SK-N-DZ (cell line): Measurements from ENCODE around the gene SNAI3.

ENCODE experiments used
- DNase-seq: peaks from one replicate; pipeline ENCODE4 v3.0.0-alpha.2; 2015; ENCODE audit warnings: low spot score

SNAI3 gene

GRCh38 chr16:88651276-88651988, 34.9 kb downstream of the SNAI3 start:
- no peak for DNase-seq

DNA sequence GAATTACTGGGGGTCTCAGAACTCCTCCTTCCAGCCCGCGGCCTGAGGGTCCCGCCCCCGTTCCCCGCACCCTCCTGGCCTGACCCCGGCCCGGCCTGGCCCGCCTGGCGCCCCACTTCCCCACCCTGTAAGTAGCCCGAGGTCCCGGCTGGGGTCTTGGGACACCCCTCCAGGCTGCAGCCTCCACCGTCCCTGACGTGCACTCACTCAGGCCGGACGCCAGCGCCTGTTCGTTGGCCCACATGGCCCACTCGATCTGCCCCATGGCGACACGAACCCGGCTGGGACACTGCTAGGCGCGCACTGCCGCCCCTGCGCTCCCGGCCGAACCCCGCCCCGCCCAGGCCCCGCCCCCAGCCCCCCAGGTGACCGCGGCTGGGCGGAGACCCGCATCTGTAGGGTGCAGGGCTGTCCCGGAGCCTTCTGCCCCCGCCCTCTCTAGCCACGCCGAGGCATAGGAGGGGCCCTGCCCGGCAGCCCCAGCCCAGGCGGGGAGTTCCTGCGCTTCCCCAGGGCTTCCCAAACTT, 35.5 kb downstream of the SNAI3 start, which contains the start of gene CYBA:
TSS of gene CYBA (minus strand) at position 305 of the 527 bp plus-strand sequence. CDS start at position 265, 40 bp downstream.
- DNase-seq, result peak; percentile 56

GRCh38 chr16:88649924-88650748, 36.2 kb downstream of the SNAI3 start:
- DNase-seq, result peak; percentile 53

DNA sequence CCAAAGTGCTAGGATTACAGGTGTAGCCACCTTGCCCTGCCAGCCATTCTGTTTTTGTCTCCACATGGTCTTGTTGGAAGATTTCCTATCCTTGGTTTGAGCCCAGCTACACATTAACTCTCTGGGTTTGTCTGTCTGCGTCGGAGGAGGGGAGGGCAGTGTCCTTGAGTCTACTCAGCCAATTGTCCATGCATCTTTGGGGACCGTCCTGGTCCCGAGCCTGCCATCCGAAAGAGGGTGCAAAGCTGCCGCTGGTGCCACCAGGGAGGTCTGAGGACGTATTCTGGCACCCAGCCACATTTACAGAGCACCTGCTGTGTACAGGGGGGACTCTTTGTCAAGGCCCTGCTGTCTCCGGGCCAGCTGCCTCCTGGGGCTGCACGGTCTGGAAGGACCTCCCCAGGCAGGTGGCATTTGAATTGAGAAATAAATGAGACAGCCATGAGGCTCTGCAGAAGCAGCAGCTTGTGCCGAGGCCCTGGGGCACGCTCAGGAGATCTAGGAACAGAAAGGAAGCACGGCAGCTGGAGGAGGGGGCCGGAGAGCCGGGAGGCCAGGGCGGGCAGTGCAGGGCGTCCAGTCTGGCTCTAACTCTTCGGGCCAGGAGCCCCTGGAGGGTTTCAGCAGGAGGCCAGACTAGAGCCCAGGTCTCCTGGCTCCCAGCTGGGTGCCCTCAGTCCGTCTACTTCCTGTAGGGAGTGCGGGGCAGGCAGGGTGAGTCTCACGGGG, 36.9 kb downstream of the SNAI3 start:
- DNase-seq, result no peak

DNA sequence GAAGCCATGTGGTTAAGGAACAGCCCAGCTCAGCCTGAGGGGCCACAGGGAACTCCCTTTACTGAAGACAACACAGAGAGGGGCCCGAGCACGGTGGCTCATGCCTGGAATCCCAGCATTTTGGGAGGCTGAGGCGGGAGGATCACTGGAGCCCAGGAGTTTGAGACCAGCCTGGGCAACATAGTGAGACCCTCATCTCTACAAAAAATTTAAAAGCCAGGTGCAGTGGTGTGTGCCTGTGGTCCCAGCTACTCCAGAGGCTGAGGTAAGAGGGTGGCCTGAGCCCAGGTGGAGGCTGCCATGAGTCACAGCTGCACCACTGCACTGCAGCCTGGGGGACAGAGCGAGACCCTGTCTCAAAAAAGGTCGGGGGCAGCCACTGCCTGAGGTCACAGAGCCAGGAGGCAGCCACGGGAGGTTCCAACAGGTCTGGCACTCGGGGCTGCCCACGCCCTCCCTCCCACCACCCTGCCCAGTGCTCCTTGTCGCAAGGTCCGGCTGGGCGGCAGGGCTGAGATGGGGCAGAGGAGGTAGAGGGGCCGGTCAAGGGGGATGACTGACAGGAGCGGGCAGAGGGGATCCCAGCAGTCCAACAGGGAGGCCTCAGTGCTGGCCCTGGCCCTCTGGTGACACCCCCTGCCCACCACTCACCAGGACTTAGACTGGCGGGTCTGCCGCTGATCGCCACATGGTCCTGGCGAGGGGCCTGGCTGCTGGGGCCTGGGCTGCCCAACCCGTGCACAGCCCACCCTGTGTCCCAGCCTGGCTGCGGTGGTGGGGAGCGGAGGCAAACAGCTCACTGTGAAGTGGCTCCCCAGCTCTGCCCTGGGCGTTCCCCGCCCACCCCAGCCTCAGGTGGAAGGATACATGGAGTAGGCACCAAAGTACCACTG, 38.9 kb downstream of the SNAI3 start:
- no peak for DNase-seq

GRCh38 chr16:88646345-88647034, 39.8 kb downstream of the SNAI3 start:
- DNase-seq, result no peak

GRCh38 chr16:88645941-88646340, 40.4 kb downstream of the SNAI3 start:
- no peak for DNase-seq

DNA sequence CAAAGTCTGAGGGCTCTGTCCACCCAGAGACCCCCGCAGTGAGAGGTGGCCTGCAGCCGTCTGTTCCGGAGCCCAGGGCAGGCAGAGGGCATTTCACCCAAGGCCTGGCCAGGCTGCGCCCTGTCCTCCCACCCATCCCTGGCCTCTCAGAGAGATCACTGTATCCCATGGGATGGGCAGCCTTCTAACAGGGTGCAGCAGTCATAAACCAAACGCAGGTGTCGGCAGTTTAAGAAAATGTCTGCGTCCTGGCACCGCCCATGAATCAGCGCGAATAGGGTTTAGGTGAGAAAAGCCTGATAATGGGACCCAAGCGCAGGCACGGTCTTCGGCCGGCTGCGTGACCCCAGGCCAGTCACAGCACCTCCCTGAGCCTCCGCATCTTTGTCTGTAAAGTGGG, 40.9 kb downstream of the SNAI3 start:
- no peak for DNase-seq

GRCh38 chr16:88643644-88643932, 42.7 kb downstream of the SNAI3 start:
- DNase-seq, result no peak

- DNase-seq, result no peak
These were observed 43.2 kb downstream of the SNAI3 start for GRCh38 chr16:88642881-88643643.

DNA sequence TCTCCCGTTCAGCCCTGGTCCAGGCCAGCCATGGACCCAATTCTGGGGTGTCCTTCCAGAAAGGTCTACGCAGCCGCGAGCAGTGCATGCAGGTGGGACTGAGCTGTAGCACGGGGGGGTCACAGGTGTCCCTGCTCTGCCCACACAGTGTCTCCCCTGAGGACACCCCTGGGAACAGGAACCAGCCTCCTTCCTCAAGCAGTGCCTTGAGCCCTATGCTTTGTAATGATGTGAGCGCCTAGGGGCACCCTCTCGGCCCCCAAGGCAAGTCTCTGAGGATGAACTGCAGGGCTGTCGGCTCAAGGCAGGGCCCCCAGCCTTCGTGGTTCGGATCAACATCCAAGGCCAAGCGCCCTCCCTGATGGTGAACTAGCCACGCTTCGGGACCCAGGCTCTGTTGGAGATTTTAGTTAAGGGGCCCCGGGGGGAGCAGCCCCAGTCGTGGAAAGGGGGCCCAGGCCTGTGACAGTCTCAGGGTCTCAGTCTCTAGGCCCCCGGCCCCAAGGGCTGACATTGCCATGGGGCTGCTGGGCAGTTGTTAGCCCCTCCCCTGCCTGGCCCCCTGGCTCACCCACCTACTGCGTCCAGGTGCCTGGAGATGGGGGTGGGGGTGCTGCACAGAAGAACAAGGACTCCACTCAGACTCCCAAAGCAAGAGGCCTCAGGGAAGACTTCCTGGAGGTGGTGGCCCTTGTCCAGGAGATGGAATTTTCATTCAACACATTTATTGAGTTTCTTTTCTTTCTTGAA, 45.6 kb downstream of the SNAI3 start:
- no peak for DNase-seq

DNA sequence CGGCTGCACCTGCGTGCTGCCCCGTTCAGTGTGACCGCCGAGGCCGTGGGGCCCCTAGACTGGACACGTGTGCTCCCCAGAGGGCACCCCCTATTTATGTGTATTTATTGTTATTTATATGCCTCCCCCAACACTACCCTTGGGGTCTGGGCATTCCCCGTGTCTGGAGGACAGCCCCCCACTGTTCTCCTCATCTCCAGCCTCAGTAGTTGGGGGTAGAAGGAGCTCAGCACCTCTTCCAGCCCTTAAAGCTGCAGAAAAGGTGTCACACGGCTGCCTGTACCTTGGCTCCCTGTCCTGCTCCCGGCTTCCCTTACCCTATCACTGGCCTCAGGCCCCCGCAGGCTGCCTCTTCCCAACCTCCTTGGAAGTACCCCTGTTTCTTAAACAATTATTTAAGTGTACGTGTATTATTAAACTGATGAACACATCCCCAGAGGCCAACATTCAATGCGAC, 46.2 kb downstream of the SNAI3 start:
- DNase-seq, result no peak

DNA sequence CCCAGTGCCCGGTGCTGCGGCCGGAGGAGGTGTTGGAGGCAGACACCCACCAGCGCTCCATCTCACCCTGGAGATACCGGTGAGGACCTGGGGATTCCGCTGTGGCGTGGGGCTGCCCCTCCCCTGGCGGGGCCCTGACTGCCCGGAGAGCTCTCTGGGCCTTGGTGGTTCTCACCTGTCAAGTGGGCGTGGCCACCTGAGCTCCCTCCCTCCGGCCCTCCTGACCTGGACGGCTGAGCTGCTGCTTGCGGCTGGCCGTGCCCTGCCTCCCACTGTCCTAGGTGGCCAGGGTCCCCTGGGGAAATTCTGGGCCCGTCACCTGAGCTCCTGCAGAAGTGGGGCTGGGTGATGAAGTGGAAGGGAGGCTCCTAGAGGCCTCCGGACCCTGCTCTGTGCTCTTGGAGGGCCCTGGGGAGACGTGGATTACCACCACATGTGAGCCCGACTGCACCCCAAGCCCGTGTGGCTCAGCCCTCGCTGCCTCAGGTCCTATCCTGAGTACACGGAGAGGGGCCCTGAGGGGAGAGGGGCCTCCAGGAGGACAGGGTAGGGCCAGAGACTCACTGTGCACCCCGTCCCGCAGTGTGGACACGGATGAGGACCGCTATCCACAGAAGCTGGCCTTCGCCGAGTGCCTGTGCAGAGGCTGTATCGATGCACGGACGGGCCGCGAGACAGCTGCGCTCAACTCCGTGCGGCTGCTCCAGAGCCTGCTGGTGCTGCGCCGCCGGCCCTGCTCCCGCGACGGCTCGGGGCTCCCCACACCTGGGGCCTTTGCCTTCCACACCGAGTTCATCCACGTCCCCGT, 46.9 kb downstream of the SNAI3 start:
- no peak for DNase-seq

DNA sequence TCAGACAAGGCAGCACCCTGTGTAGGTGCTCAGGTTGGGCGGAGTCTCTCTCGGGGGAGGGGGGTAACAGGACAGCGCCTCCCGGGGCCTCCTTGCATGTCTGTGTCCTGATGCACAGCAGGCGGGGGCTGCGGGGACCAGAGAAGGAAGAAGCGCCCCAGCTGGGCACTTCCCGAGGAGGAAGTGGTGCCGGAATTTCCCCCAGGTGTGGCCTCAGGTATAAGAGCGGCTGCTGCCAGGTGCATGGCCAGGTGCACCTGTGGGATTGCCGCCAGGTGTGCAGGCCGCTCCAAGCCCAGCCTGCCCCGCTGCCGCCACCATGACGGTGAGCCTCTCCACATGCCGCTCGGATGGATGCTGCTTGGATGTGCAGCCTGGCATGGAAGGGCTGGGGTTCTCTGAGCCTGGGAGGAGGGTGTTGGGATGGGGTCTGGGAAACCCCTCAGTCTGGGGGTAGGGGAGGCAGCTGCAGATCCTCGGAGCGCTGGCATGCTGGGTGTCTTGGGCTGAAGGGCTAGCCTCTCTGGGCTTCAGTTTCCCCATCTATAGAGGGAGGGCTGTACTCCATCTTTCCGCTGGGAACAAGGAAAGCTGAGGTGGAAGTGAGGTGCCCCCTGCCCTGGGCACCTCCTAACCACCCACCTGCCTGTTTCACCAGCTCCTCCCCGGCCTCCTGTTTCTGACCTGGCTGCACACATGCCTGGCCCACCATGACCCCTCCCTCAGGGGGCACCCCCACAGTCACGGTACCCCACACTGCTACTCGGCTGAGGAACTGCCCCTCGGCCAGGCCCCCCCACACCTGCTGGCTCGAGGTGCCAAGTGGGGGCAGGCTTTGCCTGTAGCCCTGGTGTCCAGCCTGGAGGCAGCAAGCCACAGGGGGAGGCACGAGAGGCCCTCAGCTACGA, 47.7 kb downstream of the SNAI3 start, which contains the start of gene IL17C:
TSS of gene IL17C (plus strand) at position 250 of the 908 bp plus-strand sequence. CDS start at position 320, 70 bp downstream.
- no peak for DNase-seq

DNA sequence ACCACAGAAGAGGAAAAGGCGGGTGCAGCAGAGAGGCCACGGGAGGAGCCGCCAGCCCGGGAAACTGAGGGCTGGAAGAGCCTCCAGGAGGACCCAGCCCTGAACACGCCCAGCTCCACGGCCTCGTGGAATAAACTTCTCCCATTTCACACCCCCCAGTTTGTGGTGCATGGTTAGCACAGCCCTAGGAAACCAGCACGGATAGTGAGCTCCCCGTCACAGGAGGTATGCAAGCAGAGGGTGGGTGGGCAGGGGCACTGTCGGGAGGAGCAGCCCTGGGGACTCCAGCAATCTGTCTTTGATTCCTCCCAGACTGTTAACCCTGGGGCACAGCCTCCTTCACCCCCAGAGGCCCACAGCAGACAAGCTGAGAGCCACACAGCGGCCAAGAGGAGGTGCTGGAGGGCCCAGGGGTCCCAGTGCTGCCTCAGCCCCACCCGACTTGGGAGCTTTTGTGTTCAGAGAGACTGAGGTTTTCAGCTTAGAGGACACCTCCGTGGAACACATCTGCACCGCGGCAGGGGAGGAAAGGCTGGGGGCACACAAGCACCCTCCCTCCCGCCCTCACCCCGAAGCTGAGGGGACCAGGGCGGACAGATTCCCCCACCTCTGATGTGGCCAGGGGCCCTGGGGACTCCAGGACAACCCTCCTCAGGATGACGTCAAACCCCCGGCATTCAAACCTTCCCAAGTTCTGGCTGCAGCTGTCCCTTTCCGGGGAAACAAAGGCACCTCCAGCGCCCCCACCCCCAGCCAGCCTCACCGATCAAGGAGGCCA, 49.6 kb downstream of the SNAI3 start:
- DNase-seq, result no peak
